IPS DF 4.7 (cell line): ENCODE measurements around the gene OPCML.

ENCODE experiments used
- DNase-seq: peaks from one replicate; pipeline ENCODE4 v3.0.0-alpha.2; 2013; ENCODE audit warnings: low spot score; ENCODE audit errors: extremely low read depth

The OPCML gene

DNA sequence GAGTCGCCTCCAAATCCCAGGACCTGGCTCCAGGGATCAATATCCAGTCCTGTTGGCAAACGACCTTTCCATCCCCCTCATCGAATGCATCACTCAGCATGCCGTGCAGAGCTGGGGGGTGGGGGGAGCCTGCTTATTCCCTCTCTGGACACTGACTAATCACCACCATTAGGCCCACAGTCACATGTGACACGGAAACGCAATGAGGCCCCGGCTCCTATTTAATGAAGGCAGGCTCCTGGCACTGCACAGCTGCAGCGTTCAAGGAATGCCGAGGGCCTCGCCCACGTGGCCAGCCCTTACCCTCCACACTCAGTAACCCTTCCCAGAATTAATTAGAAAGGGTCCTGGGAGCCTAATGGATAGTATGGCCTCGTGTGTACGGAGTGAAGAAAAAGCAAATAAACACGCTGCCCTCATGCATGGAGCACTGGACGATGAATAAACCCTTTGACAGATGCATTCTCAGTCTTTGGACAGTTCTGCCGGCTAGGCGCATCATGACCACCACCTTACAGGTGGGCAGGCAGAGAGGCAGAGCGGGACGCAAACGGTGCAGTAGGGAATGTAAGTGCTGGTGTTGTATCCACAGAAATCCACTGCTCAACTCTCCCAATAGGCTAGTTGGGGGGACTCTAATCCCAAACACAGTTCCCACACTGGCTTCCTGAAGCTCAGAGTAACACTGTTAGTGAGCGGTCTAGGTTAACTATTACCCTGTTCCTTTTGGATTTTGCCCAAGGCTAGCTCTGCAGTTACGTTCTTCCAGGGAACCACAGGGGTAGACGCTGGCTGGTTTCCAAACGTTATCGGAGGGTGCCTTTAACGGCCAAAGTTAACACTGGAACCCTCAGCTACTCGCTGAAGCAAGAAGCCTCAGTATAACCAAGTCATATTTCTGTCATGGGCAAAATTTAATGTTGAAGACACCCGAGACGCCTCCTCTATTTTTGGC, 490.1 kb downstream of the OPCML start:
- no peak for DNase-seq

DNA sequence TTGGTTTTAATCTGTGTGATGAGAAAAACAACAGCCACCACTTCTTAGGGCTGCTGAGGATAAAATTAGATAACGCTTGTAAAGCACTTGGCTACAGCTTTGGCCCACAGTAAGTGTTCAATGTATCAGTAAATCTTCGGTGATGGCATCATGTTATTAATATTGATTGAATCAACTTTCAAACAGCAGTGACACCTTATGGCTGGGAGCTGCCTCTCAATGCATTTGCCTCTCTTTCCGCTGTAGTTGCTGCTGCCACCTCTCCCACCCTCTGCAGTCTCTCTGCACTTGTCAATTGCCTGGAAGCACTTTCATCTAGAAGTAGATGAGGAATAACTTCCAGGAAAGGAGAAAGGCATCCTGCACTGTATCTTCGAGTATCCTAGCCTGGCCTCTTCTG, 491.1 kb downstream of the OPCML start:
- DNase-seq, result no peak

DNA sequence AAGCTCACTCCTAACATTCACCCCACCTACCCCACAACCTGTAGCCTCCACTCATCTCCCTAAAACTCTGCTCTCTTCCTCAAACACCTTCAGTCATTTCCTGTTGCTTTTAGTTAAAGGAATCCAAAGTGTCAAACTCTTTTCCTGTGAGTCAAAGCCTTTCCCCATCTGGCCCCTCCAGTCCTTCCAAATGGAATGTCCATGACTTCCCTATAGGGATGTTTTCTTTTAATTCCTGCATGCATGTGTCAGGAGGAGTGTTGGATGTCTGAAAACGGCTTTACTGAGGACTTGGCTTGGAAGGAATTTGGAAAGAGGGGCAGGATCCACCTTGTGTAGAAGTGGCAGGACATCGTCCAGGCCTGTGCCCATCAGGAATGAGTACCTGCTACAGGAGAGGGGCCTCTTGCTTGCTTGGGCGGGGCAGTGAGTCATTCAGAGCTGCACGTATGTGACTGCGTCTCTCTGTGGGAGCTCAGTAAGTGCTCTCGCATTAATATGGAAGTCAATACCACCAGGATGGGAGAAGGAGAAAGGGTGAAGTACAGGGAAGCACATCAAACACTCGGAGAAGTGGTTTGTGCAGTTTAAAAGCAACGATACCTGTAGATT, 491.9 kb downstream of the OPCML start:
- DNase-seq, result no peak

DNA sequence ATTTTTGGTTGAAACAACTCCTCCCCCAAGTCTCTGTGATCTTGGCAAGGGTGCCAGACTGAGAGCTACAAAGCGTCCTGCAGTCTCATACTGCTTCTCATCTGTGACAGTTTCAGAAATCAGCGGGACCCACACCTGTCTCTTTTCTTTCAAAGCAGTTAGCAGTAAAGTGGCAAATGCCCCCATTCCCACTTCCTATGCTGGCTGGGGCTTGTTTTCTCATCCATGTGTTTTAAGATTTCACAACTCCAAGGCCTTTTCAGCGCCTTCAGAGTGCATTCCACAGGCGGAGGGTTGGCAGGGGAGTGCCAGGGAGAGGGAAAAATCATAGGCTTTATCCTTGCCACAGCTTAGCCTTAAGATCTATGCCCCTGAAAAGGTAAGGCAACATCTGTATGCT, 493.5 kb downstream of the OPCML start:
- no peak for DNase-seq

DNA sequence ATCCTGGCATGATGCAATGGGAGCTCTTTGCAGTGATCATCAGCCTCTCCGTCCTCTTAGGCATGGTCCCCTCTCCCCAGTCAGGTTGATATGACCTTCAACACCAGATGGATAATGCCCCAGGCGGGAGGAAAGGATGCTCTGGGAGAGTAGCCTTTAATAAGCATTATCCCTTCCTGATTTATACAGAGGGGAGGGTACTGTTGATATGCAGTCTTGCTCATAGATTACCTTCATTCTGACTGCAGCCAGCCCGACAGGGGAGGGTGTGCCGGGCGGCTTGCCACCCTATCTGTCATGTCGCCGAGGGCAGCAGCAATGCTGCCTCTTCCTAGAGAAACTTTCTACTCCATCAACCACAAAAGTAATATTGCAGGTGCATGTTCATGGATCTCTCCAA, 497.4 kb downstream of the OPCML start:
- DNase-seq, result no peak

DNA sequence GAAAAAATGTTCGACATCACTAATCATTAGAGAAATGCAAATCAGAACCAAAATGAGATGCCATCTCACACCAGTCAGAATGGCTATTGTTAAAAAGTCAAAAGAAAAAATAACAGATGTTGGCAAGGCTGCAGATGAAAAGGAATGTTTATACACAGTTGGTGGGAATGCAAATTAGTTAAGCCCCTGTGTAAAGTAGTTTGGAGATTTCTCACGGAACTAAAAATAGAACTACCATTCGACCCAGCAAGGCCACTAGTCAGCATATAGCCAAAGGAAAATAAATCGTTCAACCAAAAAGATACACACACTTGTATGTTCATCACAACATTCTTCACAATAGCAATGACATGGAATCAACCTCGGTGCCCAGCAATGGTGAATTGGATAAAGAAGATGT, 503.2 kb downstream of the OPCML start:
- no peak for DNase-seq

DNA sequence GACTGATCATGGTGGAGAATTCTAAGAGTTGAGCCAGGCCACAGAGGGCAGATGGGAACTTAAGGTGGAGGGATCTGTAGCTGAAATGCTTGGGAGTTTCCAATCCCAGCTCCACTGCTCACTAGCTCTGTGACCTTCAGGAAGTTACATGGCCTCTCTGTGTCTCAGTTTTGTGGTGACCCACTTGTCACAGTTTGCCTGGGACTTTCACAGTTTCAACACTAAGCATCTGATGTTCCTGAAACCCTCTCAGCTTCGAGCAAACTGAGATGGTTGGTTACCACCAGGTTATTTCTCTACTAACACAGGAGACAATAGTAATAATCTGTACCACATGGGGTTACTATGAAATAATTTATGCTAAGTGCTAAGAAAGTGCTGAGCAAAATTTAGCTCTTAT, 505.3 kb downstream of the OPCML start:
- no peak for DNase-seq

DNA sequence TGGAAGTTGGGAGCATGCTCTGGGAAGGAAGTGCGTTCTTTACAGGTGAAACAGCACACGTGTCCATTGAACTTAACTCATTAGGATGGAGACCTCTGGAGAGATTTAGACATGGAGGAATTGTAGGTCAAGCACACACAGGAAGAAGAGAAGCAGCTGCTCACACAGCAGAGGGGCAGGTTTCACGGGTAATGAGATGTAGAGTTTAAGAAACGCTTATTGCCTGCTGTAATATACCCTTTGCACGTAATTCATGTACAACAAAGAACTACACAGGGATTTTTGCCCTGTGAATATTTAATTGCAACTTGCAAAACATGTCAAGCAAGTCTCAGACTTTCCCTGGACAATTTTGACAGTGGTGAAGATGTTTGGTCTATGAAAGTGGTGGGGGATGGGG, 508.0 kb downstream of the OPCML start:
- DNase-seq, result no peak

DNA sequence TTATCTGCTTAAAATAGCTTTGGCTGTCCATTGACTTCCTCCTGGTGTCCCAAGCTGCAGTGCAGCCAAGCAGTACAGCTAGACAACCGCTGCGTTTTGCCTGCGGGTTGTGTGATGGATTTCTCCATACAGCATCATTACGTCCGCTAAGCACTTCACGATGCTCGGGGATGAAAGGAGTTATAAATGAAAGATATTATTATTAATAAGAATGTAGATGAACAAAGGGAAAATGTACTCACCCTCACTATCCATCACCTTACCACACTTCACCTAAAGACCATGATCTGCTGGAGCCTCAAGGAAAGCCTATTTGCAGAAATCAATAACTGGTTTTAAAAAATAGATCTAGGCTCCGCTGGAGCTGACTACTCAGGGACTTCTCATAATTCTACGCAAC, 509.1 kb downstream of the OPCML start:
- no peak for DNase-seq

DNA sequence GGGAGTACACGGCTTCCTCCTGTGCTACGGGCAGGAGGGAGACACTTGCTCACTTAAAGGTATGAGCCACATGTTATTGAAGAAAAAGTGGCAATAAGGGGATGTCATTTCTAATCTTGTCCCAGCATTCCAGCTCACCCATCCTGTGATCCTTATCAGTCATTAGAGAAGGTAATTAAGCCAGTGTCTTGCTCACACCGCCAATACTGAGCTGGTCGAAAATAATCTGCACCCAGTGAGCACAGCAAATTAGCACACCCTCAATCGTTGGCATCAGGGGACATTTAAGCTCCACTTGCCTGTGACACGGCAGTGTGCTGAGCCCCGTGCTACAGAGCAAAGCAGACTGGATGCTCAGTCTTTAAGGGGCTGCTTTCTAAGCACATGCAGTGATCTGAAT, 510.7 kb downstream of the OPCML start:
- DNase-seq, result no peak

DNA sequence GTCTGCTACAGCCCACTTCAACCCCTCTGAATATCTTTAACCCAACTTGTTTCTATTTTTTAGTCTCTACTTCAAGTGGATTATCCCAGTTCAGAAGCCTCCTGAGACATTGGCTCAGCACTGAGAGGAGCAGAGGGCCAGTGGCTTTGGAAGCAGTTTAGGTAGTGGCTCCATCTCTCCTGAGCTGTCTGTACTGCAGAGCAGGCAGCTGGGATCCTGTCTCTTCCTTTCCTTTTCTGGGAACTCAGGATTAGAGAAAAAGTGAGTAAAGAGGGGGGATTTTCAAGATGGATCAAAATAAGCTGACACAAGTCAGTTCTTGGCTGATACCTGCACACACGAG, 512.0 kb downstream of the OPCML start:
- DNase-seq, result no peak

DNA sequence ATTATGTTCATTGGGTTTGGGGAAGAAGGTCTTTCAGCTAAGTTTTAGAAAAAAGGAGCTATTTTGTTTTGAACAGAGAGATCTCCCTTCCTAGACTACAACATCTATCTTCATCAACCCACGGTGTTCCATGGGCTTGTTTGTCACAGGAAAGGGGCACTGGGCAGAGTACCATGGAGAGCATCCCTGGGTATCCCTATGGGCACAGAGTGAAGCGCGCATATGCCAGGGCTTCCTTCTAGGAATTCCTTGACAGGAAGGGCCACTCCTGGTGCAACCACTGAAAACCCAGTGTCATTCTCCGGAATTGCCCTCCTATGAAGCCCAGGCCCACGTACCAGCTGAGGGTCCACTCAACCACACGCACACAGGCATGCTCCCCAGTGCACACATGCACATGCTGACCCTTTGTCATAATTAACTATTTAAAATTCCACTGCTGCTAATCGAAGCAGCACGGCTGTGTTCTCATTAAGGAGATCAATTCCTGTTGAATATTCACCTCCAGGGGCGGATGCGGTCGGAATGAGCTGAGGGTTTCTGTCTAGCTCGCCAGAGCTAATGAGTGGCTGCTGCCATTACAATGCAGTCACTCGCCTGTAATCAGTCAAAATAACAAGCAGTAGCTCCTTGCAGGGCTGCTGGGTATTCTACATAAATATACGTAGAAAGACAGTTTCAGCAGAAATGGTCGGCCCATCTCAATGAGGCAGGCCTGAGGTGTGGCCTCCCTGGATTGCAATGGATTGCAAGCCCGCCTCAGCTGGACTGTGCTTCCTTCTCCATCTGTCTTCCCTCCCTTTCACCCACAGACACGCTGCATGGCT, 512.5 kb downstream of the OPCML start:
- DNase-seq, result no peak

DNA sequence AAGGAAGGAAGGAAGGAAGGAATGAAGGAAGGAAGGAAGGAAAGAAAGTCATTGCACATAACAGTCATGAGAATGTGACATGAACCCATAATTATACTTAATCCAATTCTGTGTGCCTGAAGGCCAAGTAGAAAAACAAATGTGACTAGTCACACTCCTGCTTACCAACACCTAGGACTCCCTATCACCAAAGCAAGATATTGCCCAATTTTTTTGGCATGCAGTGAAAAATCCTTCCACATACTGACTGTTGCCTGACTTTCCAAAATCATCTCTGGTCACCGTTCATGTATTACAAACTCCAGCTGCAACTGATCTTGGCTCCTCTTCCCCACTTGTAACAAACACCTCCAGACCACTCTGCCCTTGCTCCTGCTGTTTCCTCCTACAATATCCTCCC, 516.8 kb downstream of the OPCML start:
- DNase-seq, result no peak

DNA sequence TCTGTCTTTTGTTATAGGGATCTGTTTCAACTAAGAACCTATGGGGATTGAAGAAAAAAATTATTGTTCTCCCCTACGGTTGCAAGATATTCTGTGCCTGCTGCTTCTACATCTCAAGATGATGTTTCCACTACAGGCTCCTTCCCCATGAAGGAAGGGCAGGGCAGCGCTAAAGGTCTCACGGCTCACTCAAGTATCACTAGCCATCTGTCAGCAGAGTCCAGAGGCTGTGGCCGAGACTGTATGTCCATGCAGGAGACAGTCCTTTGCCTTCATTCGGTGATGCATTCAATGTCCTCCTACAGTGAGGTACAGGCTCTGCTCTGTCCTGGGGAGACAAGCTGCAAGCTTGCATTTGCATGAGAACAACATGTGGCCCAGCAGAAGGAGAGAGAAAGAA, 518.0 kb downstream of the OPCML start:
- no peak for DNase-seq

DNA sequence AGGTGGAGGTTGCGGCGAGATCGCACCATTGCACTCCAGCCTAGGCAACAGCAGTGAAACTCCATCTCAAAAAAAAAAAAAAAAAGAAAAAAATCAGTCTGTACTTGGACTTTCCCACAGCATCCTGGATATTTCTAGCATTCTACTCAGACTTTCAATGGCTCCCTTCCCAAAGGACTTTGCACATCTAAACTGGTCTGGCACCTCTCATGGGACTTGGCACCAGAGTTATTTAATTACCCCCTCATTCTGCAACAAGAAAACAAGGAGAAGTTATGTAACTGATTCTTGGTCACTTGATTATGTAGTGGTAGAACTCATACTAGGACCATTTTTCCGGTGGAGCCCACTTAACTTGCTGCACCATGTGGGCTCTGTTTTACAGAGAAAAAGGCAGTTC, 519.5 kb downstream of the OPCML start:
- no peak for DNase-seq

DNA sequence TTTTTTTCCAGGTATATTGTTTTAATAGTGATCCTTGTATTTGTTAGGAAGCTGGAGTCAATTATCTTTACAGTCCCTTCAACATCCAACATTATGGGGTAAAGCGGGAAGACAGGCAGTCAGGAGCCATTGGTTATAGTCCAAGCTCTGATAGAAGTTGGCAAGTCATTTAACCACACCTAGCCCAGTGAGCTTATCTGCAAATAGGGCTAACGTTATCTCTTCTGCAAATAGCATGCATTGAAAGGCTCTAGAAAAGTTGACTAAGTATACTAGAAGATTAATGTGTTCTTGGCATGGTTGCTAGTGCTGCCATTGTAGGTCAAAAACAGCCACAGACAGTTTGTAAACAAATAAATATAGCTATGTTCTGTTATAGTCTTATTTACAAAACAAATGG, 520.7 kb downstream of the OPCML start:
- DNase-seq, result no peak

DNA sequence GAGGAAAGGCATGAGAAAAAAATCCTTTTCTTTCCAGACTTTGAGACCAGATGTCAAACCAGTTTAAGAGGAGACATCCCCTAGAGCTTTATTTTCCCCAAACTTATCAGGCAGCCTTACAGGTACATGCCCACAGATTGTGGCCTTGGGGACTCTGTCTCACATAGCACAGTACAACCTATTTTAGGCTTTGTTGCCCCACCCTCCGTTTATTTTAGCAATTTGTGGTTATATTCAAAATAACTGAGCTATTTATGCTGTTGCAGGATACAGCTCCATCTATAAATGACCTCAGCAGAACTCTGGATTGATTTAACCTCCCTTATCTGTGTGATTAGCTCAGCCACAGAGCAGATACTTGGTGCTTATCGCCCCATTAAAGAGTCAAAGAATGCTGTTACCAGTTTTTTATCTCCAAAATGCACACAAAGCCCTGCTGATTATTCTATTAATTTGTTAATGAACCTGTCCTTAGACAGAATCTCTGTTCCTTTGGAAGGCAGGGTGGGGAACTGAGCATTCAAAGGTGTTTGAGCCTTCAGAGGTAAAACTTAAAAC, 525.2 kb downstream of the OPCML start:
- DNase-seq, result no peak

DNA sequence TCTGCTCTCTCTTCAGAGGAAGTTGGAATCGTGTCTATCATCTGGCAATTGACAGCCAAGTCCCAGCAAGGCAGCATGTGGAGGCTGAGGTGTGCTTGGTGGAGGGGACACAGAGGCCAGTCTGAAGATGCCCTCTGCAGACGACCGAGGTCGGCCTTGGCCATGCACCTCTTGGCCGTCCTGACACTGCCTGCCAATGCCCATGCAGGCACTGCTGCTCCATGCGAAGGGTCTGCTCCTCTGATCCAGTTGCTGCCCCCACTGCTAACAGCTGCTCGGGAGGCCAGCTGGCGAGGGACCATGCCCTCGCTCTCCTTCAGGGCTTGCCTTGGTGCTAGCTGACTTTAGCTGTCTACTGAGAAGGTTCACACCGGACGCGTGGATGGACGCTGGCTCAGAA, 527.9 kb downstream of the OPCML start:
- DNase-seq, result no peak

DNA sequence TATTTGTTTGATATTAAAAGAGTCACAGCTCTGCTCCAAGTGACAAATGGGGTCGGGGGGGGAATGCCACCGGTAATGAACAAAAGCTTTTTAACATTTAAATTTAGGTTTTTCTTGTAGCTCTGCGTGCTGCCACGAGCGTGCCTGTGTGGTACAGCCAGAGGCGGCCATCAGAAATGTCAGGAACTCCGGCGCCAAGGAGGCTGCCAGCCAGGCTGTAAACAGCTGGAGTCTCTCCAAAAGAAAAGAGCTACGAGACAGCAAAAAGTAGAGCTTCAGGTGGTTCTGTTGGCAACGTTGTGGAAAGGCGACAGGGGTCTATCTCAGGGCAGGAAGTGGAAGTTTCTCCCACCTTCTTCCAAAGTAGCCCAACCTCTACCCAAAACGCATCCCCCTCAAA, 532.8 kb downstream of the OPCML start:
- DNase-seq, result no peak

DNA sequence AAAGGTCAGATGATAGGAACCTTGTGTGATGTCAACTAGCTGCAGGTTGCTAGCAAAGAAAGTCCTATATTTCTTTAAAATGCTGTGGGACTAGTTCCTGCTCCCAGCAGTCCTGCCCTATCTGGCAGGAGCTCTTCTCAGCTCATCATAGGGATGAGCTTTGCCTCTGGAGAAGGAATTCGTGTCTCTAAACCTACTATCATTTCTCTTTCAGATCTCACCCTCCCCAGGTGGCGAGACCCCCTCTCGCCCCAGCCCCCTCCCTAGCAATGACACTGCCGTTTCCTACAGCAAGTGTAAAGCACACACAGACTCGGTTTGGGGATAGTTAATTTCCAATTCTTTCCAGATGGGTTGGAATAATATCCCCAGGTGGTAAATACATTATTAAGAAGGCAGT, 533.3 kb downstream of the OPCML start:
- no peak for DNase-seq

DNA sequence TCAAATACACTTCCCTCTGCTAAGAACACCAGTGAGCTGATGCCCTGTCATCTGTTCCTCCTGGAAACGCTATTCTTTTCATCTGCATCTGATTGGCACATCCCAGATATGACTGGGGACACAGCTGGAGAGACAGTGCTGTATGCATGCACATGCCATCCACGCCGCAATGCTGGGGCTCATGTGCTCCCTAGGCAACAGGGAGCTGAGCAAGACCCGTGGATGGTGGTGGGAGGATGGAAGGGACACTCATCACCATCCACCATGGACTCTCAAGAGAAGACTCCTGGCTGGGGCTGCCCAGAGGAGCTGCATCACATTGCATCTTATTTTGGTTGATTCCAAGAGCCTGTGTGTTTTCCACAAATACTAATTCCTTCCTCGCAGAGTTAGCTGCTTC, 534.9 kb downstream of the OPCML start:
- DNase-seq, result no peak

DNA sequence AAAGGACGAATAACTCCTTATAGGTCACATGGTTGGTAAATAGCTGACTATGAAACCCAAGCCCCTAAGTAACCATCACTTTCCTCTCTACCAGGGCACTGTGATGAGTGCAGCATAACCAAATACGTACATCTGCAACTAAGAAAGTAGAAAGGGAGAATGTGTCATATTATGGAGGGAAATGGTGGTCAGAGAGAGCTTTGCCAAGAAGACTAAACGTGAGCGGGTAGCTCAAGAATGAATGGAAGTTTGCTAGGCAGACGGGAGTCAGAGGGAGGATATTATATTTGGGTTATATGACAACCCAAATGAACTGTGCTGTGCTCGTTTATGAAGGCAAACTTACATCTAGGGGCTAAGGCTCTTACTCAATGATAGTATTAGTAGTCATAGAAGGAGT, 537.3 kb downstream of the OPCML start:
- no peak for DNase-seq
